ENCODE data around the gene ELMO1.
"Not testable (repeated sequence)": the region's sequence is repeated elsewhere in the genome, so short reads cannot be mapped to it uniquely, and the experiment has no call there.

ELMO1 gene

DNA sequence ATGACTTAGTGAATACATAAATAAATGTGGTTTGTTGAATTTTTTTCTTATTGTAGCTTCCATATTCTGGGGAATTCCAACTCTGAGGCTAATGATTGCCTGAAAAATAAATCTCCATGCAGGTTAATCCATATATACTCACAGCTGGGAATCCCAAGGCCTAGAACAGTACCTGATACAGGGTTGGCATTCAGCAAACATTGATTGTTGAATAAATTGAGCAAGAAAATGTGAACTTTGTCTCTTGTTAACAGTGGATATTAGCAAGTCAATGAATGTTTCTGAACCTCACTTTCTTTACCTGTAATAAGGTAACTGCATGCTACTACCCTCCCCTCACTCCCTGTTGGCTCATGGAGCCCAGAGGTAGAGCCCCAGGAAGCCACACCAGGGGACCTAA is 470.8 kb downstream of the ELMO1 start:
- DNase-seq (ENCODE audit: low read depth in 2 of 2): no peak

DNA sequence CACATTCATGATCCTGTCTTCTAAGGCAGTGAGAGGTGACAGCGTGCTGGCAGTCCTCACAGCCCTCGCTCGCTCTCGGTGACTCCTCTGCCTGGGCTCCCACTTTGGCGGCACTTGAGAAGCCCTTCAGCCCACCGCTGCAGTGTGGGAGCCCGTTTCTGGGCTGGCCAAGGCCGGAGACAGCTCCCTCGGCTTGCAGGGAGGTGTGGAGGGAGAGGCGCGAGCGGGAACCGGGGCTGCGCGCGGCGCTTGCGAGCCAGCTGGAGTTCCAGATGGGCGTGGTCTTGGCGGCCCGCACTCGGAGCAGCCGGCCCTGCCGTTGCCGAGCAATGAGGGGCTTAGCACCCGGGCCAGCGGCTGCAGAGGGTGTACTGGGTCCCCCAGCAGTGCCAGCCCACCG is 475.1 kb downstream of the ELMO1 start:
- DNase-seq (ENCODE audit: low read depth in 2 of 2): not testable (repeated sequence)

GRCh38 chr7:36972140-36972518 is 476.5 kb downstream of the ELMO1 start:
- DNase-seq (ENCODE audit: low read depth in 2 of 2): no peak

- DNase-seq (ENCODE audit: low read depth in 2 of 2): no peak
Measured at GRCh38 chr7:36971515-36972139, 477.0 kb downstream of the ELMO1 start.

GRCh38 chr7:36970551-36971514 is 477.8 kb downstream of the ELMO1 start:
- DNase-seq (ENCODE audit: low read depth in 2 of 2): no peak

GRCh38 chr7:36969376-36969775 is 479.3 kb downstream of the ELMO1 start:
- no peak for DNase-seq (ENCODE audit: low read depth in 2 of 2)

DNA sequence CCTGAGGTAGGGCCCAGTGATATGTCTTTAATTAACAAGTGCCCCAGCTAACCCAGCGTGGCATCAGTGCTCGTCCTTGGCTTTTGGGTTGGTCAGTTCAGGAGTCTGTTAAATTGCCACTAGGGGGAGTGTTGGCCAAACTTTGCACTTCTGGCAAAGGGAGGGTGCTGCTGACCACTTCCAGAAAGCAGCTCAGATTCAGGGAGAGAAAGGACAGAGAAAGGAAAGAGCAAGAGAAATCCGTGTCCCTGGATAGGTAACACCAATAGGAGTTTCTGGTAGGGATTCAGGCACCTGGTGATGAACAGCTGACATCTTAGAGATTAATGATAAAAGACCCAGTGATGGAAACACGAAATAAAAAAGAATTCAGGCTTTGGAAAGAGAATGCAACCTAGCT is 481.3 kb downstream of the ELMO1 start:
- DNase-seq (ENCODE audit: low read depth in 2 of 2): no peak

DNA sequence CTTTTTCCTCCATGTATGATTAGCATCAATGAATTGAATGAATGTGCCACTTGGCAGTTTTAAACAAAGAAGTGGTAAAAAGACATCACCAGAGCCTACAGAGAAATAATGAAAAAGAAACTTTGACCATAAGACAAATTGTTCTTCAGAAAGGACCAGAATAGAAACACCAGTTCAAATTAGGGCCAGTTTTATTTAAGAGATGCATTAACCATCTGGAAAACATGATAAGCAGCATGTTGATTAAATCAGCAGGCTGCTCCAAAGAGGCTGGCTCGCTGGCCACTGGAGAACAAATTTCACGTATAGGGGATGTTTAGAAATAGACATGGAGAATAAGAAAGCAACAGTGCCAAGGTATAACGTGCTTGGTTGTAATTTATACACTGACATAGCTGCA is 482.0 kb downstream of the ELMO1 start:
- DNase-seq (ENCODE audit: low read depth in 2 of 2): no peak

DNA sequence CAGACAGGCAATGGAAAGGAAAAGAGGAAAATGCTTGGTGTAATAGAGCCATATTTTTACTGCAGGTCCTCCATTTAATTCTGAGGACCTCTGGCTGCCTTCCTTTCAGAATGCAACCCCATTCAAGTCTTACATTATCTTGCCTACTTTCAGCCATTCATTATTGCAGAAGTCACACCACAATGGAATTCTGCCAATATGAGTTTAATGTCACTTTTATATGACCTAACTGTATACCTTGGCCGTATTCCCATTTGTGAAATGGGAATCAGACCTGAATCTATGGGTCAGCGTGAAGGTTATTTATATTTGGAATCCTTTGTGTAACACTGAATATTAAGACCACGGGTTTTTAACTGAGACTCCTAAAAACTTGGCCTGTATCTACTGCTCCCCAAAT is 482.6 kb downstream of the ELMO1 start:
- no peak for DNase-seq (ENCODE audit: low read depth in 2 of 2)

- DNase-seq (ENCODE audit: low read depth in 2 of 2): no peak
Measured at GRCh38 chr7:36965625-36966024, 483.0 kb downstream of the ELMO1 start.

DNA sequence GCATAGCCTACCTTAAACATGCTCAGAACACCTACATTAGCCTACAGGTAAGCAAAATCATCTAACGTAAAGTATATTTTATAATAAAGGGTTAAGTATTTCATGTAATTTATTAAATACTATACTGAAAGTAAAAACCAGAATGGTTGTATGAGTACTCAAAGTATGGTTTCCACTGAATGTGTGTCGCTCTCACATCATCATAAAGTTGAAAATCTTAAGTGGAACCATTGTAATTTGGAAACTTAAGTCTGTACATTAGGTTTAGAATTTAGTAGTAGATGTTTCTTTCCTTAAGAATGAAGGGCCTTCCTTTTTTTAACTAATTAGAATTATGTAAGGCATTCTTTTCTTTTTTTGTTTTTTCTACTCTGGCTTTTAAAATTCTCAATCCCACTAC is 484.4 kb downstream of the ELMO1 start:
- no peak for DNase-seq (ENCODE audit: low read depth in 2 of 2)

- DNase-seq (ENCODE audit: low read depth in 2 of 2): no peak
Measured at GRCh38 chr7:36962367-36962766, 486.3 kb downstream of the ELMO1 start.

- no peak for DNase-seq (ENCODE audit: low read depth in 2 of 2)
Measured at GRCh38 chr7:36961693-36962092, 487.0 kb downstream of the ELMO1 start.

- no peak for DNase-seq (ENCODE audit: low read depth in 2 of 2)
Measured at GRCh38 chr7:36961097-36961496, 487.6 kb downstream of the ELMO1 start.

- DNase-seq (ENCODE audit: low read depth in 2 of 2): no peak
Measured at GRCh38 chr7:36960105-36960504, 488.6 kb downstream of the ELMO1 start.

DNA sequence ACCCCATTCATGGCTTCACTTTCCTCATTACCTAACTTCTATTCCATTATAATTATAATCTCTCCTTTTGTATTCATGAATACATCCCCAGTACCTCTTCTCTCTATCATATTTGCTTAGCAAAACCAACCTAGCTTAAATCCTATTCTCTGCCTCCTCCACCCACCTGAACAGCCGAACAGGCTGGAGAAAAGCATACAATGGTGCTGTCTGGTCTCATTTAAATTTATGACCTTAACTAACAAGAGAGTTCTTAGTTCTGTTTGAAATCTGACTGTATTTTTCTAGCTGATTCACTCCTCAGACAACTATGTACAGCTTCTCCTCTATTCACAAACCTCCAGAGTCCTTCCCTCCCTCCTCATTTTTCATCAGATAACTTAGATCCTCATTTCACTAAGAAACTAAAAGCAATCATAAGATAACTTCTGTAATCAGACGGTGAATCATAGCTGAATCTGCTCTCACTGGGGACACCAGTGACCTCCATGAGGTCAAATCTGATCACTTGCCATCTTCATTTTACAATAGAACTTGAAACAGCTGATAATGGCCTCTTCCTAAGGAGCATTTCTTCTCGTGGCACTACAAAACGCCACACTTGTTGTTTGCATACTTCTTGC is 490.4 kb downstream of the ELMO1 start:
- DNase-seq (ENCODE audit: low read depth in 2 of 2): no peak

DNA sequence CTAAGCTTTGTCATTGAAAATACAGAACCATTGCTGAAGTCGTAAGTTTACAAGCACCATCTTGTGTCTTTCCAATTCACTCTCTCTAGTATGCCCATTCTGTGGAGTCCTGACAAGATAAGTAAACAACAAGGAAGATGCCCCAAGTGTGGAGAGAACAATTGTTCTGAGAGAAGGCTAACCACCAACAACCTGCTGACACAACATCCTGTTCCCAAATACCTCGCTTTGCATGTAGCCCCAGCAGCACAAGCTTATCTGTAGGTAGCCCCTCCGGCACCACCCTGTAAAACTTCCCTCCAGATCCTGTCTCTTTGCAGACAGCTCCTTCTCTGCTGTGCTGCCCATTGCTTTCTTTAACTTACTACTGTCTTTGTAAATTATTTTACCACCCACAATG is 491.0 kb downstream of the ELMO1 start:
- DNase-seq (ENCODE audit: low read depth in 2 of 2): no peak

GRCh38 chr7:36956814-36957213 is 491.9 kb downstream of the ELMO1 start:
- no peak for DNase-seq (ENCODE audit: low read depth in 2 of 2)

GRCh38 chr7:36955456-36956129 is 493.1 kb downstream of the ELMO1 start:
- no peak for DNase-seq (ENCODE audit: low read depth in 2 of 2)

GRCh38 chr7:36951257-36951697 is 497.4 kb downstream of the ELMO1 start:
- DNase-seq (ENCODE audit: low read depth in 2 of 2): no peak

GRCh38 chr7:36949711-36950600 is 498.7 kb downstream of the ELMO1 start:
- no peak for DNase-seq (ENCODE audit: low read depth in 2 of 2)
